Trophoblast cell (in vitro differentiated cells and primary cell): ENCODE results near the gene SDK2.

Source experiments
- DNase-seq, 2 donors: peaks; one replicate each; pipeline ENCODE4 v3.0.0-alpha.2; 2016
- H2AFZ ChIP-seq: 2 replicates; pipeline ENCODE4 v1.6.1; 2013; ENCODE audit warnings: low read length, moderate library complexity, mild to moderate bottlenecking; ENCODE audit not compliant: insufficient read depth, poor library complexity
- H2AK5ac ChIP-seq: 2 replicates; pipeline ENCODE4 v1.6.1; 2013; ENCODE audit warnings: mild to moderate bottlenecking, low read length
- H2BK120ac ChIP-seq: 2 replicates; pipeline ENCODE4 v1.6.1; 2013; ENCODE audit warnings: low read length, mild to moderate bottlenecking, moderate library complexity; ENCODE audit not compliant: insufficient read depth, poor library complexity
- H2BK12ac ChIP-seq: 2 replicates; pipeline ENCODE4 v1.6.1; 2013; ENCODE audit warnings: mild to moderate bottlenecking, low read length, moderate library complexity
- H2BK5ac ChIP-seq: 2 replicates; pipeline ENCODE4 v1.6.1; 2013; ENCODE audit warnings: low read length, low read depth, moderate library complexity, mild to moderate bottlenecking; ENCODE audit not compliant: poor library complexity
- H3K14ac ChIP-seq: 2 replicates; pipeline ENCODE4 v1.6.1; 2013; ENCODE audit warnings: mild to moderate bottlenecking, low read length
- H3K18ac ChIP-seq: 2 replicates; pipeline ENCODE4 v1.6.1; 2013; ENCODE audit warnings: mild to moderate bottlenecking, low read length
- H3K23ac ChIP-seq: 2 replicates; pipeline ENCODE4 v1.6.1; 2013; ENCODE audit warnings: low read length
- H3K27ac ChIP-seq: 2 replicates; pipeline ENCODE4 v1.5.1; 2013; ENCODE audit warnings: low read depth, mild to moderate bottlenecking, inconsistent platforms, low read length, moderate library complexity
- H3K27me3 ChIP-seq: 2 replicates; pipeline ENCODE4 v1.6.1; 2013; ENCODE audit warnings: inconsistent platforms, mild to moderate bottlenecking, low read length, moderate library complexity; ENCODE audit not compliant: insufficient read depth
- H3K36me3 ChIP-seq, 2 experiments: 1 replicate in 1 of 2; 2 replicates in 1 of 2; pipeline ENCODE4 v1.6.1; 2013; ENCODE audit warnings: low read length in 2 of 2, mild to moderate bottlenecking in 2 of 2, moderate library complexity in 1 of 2; ENCODE audit not compliant: insufficient read depth in 2 of 2, control insufficient read depth in 1 of 2
- H3K4ac ChIP-seq: 2 replicates; pipeline ENCODE4 v1.6.1; 2013; ENCODE audit warnings: low read depth, mild to moderate bottlenecking, low read length, moderate library complexity
- H3K4me1 ChIP-seq, 2 experiments: 1 replicate in 1 of 2; 2 replicates in 1 of 2; pipeline ENCODE4 v1.6.1; 2013; ENCODE audit warnings: low read length in 2 of 2, mild to moderate bottlenecking in 2 of 2, moderate library complexity in 1 of 2; ENCODE audit not compliant: insufficient read depth in 2 of 2, control insufficient read depth in 1 of 2
- H3K4me2 ChIP-seq: 2 replicates; pipeline ENCODE4 v1.6.1; 2013; ENCODE audit warnings: inconsistent platforms, mild to moderate bottlenecking, low read length, moderate library complexity
- H3K4me3 ChIP-seq: 2 replicates; pipeline ENCODE4 v1.5.1; 2013; ENCODE audit warnings: mild to moderate bottlenecking, low read depth, low read length, inconsistent platforms
- H3K79me1 ChIP-seq: one replicate; pipeline ENCODE4 v1.6.1; 2013; ENCODE audit warnings: low read length
- H3K79me2 ChIP-seq: 2 replicates; pipeline ENCODE4 v1.6.1; 2013; ENCODE audit warnings: low read length, mild to moderate bottlenecking; ENCODE audit not compliant: control insufficient read depth, insufficient read depth, poor library complexity
- H3K9ac ChIP-seq: 2 replicates; pipeline ENCODE4 v1.6.1; 2013; ENCODE audit warnings: mild to moderate bottlenecking, low read length
- H3K9me3 ChIP-seq: 2 replicates; pipeline ENCODE4 v1.6.1; 2013; ENCODE audit warnings: low read depth, mild to moderate bottlenecking, control low read depth, inconsistent platforms, low read length; ENCODE audit not compliant: insufficient read depth
- H4K12ac ChIP-seq: 2 replicates; pipeline ENCODE4 v1.6.1; 2013; ENCODE audit warnings: low read depth, mild to moderate bottlenecking, low read length, moderate library complexity
- H4K8ac ChIP-seq: 2 replicates; pipeline ENCODE4 v1.6.1; 2013; ENCODE audit warnings: low read depth, mild to moderate bottlenecking, low read length, moderate library complexity
- H4K91ac ChIP-seq: one replicate; pipeline ENCODE4 v1.6.1; 2013; ENCODE audit warnings: low read depth, mild to moderate bottlenecking, low read length, moderate library complexity
- WGBS: extraction: QIAGEN DNeasy Blood & Tissue Kit; methylation state at CpG from one replicate; pipeline ENCODE4 v1.1.7; 2013; ENCODE audit warnings: missing lambda C conversion rate; ENCODE audit not compliant: insufficient read length, insufficient coverage; ENCODE audit errors: extremely low coverage; 5-methylcytosine and 5-hydroxymethylcytosine counted together

SDK2 gene

DNA sequence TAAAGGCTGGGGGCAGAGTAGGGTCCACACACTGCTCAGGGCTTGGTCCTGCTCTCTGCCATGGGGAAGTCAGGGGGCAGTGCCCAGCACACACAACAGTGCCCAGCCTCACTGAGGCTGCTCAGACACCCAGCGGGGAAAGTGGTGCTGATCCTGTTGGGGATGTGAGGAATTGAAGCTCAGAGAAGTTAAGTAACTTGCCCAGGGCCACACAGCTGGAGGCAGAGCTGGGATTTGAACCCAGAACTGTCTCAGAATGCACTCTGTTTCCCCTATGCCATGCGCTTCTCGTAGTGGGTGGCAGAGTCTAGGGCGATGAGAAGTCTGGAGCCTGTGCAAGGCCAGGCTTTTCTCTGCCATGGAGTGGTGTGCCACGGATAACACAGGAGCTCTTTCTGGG lies 59.3 kb downstream of the SDK2 start:
- Histone ChIP-seq H3K4me3 (no peak overlapping the region), H4K91ac (no peak overlapping the region), H3K79me1 (no peaks in the 10 kb centered on the region), H2AK5ac (no peak overlapping the region), H3K14ac (no peak overlapping the region), H2BK120ac (no peak overlapping the region), H3K9me3 (no peaks in the 10 kb centered on the region), H2BK5ac (no peak overlapping the region), H3K36me3 (no peaks in the 10 kb centered on the region), H3K23ac (no peak overlapping the region), H3K4ac (no peak overlapping the region), H3K4me1 (no peaks in the 10 kb centered on the region), H2BK12ac (no peak overlapping the region), H4K12ac (no peak overlapping the region), H3K79me2 (no peaks in the 10 kb centered on the region), H4K8ac (no peak overlapping the region), H3K27ac (no peak overlapping the region), H2AFZ (no peak overlapping the region), H3K27me3 (no peaks in the 10 kb centered on the region), H3K18ac (no peak overlapping the region), H3K4me2 (no peak overlapping the region), H3K9ac (no peak overlapping the region)
- no peak for DNase-seq
- no CpG with 5 or more reads among the region's 5 CpGs for WGBS

GRCh38 chr17:73584049-73584448 lies 60.2 kb downstream of the SDK2 start:
- H4K12ac ChIP-seq: no peak overlapping the region
- no peak overlapping the region for H2BK120ac ChIP-seq
- H3K4me3 ChIP-seq: no peak overlapping the region
- DNase-seq: no peak
- no peak overlapping the region for H3K14ac ChIP-seq
- H3K9ac ChIP-seq: no peak overlapping the region
- no peak overlapping the region for H4K8ac ChIP-seq
- no peak overlapping the region for H2BK12ac ChIP-seq
- no peaks in the 10 kb centered on the region for H3K9me3 ChIP-seq
- no peak overlapping the region for H3K4me2 ChIP-seq
- H3K27me3 ChIP-seq: no peaks in the 10 kb centered on the region
- H2BK5ac ChIP-seq: no peak overlapping the region
- no peaks in the 10 kb centered on the region for H3K4me1 ChIP-seq
- no peaks in the 10 kb centered on the region for H3K79me1 ChIP-seq
- no peak overlapping the region for H3K4ac ChIP-seq
- WGBS: no CpG with 5 or more reads among the region's 11 CpGs
- H3K27ac ChIP-seq: no peak overlapping the region
- H3K36me3 ChIP-seq: no peaks in the 10 kb centered on the region
- no peak overlapping the region for H3K23ac ChIP-seq
- H4K91ac ChIP-seq: no peak overlapping the region
- no peak overlapping the region for H3K18ac ChIP-seq
- H2AK5ac ChIP-seq: no peak overlapping the region
- no peak overlapping the region for H2AFZ ChIP-seq
- H3K79me2 ChIP-seq: no peaks in the 10 kb centered on the region

DNA sequence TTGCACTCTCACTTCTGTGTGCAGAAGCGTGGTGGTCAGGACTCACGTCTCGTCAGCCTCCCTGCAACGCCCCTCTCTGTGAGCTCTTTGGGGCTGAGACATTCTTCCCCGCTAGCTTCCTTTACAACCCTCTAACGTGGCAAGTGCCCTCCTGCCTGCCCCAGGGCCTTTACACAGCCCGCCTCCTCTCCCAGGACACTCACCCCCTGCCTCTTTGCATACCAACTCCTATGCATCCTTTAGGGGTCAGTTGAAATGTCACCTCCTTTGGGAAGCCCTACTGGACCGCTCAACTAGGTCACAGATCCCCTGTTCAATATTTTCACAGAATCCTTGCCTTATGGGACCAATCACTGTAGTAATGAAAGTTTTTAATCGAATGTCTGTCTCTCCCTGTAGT lies 61.4 kb downstream of the SDK2 start:
- H2BK12ac ChIP-seq: no peak overlapping the region

GRCh38 chr17:73582359-73582758 lies 61.9 kb downstream of the SDK2 start:
- H2AK5ac ChIP-seq: no peak overlapping the region
- no peak overlapping the region for H2BK12ac ChIP-seq
- no peaks in the 10 kb centered on the region for H3K79me2 ChIP-seq
- no peaks in the 10 kb centered on the region for H3K27me3 ChIP-seq
- no peak overlapping the region for H3K18ac ChIP-seq
- H3K14ac ChIP-seq: no peak overlapping the region
- H3K27ac ChIP-seq: no peak overlapping the region
- no peak overlapping the region for H2BK120ac ChIP-seq
- H3K23ac ChIP-seq: no peak overlapping the region
- no peak for DNase-seq
- no CpG with 5 or more reads among the region's 6 CpGs for WGBS
- H4K91ac ChIP-seq: no peak overlapping the region
- H4K8ac ChIP-seq: no peak overlapping the region
- no peak overlapping the region for H3K4me3 ChIP-seq
- no peak overlapping the region for H2BK5ac ChIP-seq
- no peaks in the 10 kb centered on the region for H3K79me1 ChIP-seq
- no peaks in the 10 kb centered on the region for H3K4me1 ChIP-seq
- no peak overlapping the region for H3K4ac ChIP-seq
- H3K36me3 ChIP-seq: no peaks in the 10 kb centered on the region
- H3K9me3 ChIP-seq: no peaks in the 10 kb centered on the region
- no peak overlapping the region for H4K12ac ChIP-seq
- H3K4me2 ChIP-seq: no peak overlapping the region
- no peak overlapping the region for H2AFZ ChIP-seq
- no peak overlapping the region for H3K9ac ChIP-seq

More for the DNA sequence above, 61.4 kb downstream of the SDK2 start:
- Histone ChIP-seq H3K4me3 (no peak overlapping the region), H3K4ac (no peak overlapping the region), H2AFZ (no peak overlapping the region), H3K27me3 (no peaks in the 10 kb centered on the region), H3K27ac (no peak overlapping the region), H3K79me1 (no peaks in the 10 kb centered on the region), H3K23ac (no peak overlapping the region), H4K12ac (no peak overlapping the region), H3K4me1 (no peaks in the 10 kb centered on the region), H2AK5ac (no peak overlapping the region), H2BK120ac (no peak overlapping the region), H3K79me2 (no peaks in the 10 kb centered on the region), H3K4me2 (no peak overlapping the region), H4K91ac (no peak overlapping the region), H3K36me3 (no peaks in the 10 kb centered on the region), H3K14ac (no peak overlapping the region), H3K9me3 (no peaks in the 10 kb centered on the region), H4K8ac (no peak overlapping the region), H3K18ac (no peak overlapping the region), H3K9ac (no peak overlapping the region), H2BK5ac (no peak overlapping the region)
- WGBS: no CpG with 5 or more reads among the region's 9 CpGs
- no peak for DNase-seq
